Activated CD4-positive, alpha-beta memory T cell treated with anti-CD3 and anti-CD28 coated beads, Interleukin-2, amount 10 ng/mL, durations not matched to agents 7 days and 5 days (primary cell): ENCODE data around the gene RTL10. TPM values are rescaled to one million over a fixed set of nuclear protein-coding genes. Genes with fewer than 3 reads are reported as not detected.
A peak's percentile ranks its signal among the peaks of the same experiment; 100 is the strongest.

ENCODE experiments used
- CTCF ChIA-PET: fragments of 350-600 bp; sonication (Branson Sonifier 250); formaldehyde crosslinking; loops from one replicate; lab custom pipeline; 2021; ENCODE audit warnings: antibody characterized with exemption, inconsistent platforms; lab: Charles Lee
- POLR2A ChIA-PET: fragments of 350-600 bp; sonication (Branson Sonifier 250); formaldehyde crosslinking; loops from one replicate; lab custom pipeline; 2021; ENCODE audit warnings: antibody characterized with exemption; lab: Charles Lee
- DNase-seq: peaks from one replicate; pipeline ENCODE4 v3.0.0-alpha.2; 2020
- H3K27ac Mint-ChIP-seq: one replicate; pipeline ENCODE4 v1.8.0; 2021; ENCODE audit warnings: mild to moderate bottlenecking, mixed read lengths
- H3K27me3 Mint-ChIP-seq: one replicate; pipeline ENCODE4 v1.8.0; 2021; ENCODE audit warnings: mixed read lengths
- H3K36me3 Mint-ChIP-seq: one replicate; pipeline ENCODE4 v1.8.0; 2021; ENCODE audit warnings: low read depth, mixed read lengths
- H3K4me1 Mint-ChIP-seq: one replicate; pipeline ENCODE4 v1.8.0; 2021; ENCODE audit warnings: mixed read lengths
- H3K4me3 Mint-ChIP-seq: one replicate; pipeline ENCODE4 v1.8.0; 2021; ENCODE audit warnings: mild to moderate bottlenecking, mixed read lengths
- H3K9me3 Mint-ChIP-seq: one replicate; pipeline ENCODE4 v1.8.0; 2021; ENCODE audit warnings: mixed read lengths
- total RNA-seq, 2 experiments: library from RNA; stranded (reverse); gene quantifications; one replicate each; pipeline ENCODE4 v1.2.3, GENCODE V29; 2021

Gene RTL10
- total RNA-seq, 2 experiments from 2014 or later: 13.3 to 13.5 TPM

GRCh38 chr22:19815823-19816290 lies 38.8 kb downstream of the RTL10 start:
- Mint-ChIP-seq H3K9me3 (no peaks in the 10 kb centered on the region), H3K27me3 (no peaks in the 10 kb centered on the region), H3K27ac (no peak overlapping the region), H3K4me3 (no peak overlapping the region), H3K4me1 (peaks cover 4% of the 10 kb centered on the region), H3K36me3 (no peaks in the 10 kb centered on the region)
- POLR2A ChIA-PET: no interaction called here
- peak; percentile 2 for DNase-seq
- CTCF ChIA-PET: no interaction called here

DNA sequence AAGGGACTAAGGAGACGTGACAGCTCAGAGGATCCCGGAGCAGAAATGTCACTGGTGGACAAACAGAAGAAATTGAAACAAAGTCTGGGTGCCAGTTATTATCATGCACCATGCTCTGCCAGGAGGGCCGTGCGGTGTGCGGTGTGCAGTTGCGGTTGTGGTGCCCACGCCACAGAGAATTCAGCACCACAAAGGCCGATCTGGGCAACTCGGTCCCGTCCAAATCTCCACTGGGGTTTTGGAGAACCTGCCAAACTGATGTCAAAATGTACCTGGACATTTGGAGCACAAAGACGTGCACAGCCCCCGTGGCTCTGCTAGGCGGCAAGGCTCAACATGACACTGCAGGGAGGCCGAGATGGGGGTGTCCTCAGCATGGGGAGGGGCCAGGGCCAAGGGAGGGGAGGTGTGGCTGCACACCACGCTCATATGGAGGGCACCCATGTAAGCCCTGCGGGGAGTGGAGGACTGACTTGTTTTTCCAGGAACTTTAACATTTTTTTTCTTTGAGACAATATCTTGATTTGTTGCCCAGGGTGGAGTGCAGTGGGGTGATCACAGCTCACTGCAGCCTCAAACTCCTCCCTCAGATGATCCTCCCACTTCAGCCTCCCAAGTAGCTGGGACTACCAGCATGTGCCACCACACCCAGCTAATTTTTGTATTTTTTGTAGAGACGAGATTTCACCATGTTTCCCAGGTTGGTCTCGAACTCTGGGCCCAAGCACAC lies 39.4 kb downstream of the RTL10 start:
- H3K9me3 Mint-ChIP-seq: no peaks in the 10 kb centered on the region
- peaks cover 7% of the 10 kb centered on the region for H3K4me1 Mint-ChIP-seq
- ChIA-PET CTCF (no interaction called here), POLR2A (no interaction called here)
- H3K4me3 Mint-ChIP-seq: no peak overlapping the region
- H3K27me3 Mint-ChIP-seq: no peaks in the 10 kb centered on the region
- H3K27ac Mint-ChIP-seq: no peak overlapping the region
- H3K36me3 Mint-ChIP-seq: no peaks in the 10 kb centered on the region
- DNase-seq: peak; percentile 10

DNA sequence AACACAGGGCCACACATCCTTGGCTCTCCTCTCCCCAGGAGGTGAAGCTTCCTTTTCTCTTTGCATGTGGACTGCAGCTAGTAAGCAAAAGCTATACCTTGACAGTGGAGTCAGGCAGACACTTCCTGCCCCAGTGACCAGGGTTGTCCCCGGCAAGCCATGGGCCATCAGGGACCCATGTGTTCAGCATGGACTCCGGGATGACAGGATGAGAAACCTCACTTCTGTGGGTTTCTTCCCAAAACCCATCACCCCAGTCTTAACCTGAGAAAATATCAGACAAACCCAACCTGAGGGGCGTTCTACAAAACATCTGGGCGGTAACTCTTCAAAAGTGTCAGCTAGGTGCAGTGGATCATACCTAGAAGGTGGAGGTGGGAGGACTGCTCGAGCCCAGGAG lies 40.2 kb downstream of the RTL10 start:
- Mint-ChIP-seq H3K4me1 (peaks cover 7% of the 10 kb centered on the region), H3K27ac (no peak overlapping the region), H3K4me3 (no peak overlapping the region), H3K27me3 (no peaks in the 10 kb centered on the region), H3K9me3 (no peaks in the 10 kb centered on the region), H3K36me3 (no peaks in the 10 kb centered on the region)
- POLR2A ChIA-PET: interaction anchor here (0.6 kb wide), 1 partner anchor 129 kb away, joined by 3 read pairs; no protein-coding TSS in a partner anchor
- DNase-seq: peak; percentile 9
- CTCF ChIA-PET: no interaction called here

GRCh38 chr22:19812910-19813309 lies 41.8 kb downstream of the RTL10 start:
- no peaks in the 10 kb centered on the region for H3K27me3 Mint-ChIP-seq
- ChIA-PET CTCF (no interaction called here), POLR2A (no interaction called here)
- no peak overlapping the region for H3K4me3 Mint-ChIP-seq
- peak; percentile 0 for DNase-seq
- H3K4me1 Mint-ChIP-seq: peaks cover 7% of the 10 kb centered on the region
- no peaks in the 10 kb centered on the region for H3K36me3 Mint-ChIP-seq
- no peak overlapping the region for H3K27ac Mint-ChIP-seq
- H3K9me3 Mint-ChIP-seq: no peaks in the 10 kb centered on the region

DNA sequence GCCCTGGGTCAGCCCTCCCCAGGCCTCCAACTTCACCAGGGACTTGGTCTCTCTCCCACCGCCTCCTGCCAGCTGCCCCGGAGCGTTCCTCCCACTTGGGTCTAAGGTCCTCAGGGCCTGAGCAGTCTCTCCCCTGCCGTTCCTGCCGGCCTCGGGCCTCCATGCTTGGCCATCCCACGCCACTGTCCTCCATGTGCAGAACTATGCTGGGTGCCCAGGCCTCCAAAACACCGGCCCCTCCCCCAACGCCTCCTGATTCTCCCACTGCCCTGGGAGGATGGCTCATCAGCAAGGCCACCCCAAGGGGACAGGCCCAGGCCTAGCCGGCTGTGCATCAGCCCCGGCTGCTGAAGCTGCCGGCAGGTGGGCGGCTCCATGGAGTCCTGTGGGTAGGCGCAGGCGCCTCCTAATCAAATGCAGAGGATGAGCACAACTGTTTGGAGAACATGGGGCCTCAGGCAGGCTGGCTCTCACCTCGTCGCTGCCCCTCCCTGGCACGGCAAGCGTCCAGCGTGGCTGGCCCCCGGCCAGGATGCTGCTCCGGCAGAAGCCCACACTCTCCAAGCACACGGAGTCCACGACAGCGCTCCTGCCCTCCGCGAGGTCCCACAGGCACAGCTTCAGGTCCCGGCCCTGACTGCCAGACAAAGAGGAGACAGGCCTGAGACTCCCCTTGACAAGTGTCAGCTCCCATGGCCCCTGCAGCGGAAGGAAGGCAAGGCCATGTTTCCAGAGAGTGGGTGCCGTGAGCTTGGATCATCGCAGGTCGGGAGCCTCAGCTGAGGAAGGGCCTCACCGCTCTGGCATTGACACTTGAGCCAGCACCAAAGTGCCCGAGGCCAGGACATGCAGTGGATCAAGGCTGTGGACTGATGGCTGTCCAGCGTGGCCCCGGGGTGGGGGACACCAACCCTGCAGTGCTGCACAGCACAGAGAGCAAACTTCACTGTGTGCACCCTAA lies 42.6 kb downstream of the RTL10 start:
- no peaks in the 10 kb centered on the region for H3K27me3 Mint-ChIP-seq
- H3K27ac Mint-ChIP-seq: no peak overlapping the region
- H3K4me1 Mint-ChIP-seq: peaks cover 7% of the 10 kb centered on the region
- ChIA-PET POLR2A (no interaction called here), CTCF (no interaction called here)
- no peak for DNase-seq
- H3K36me3 Mint-ChIP-seq: no peaks in the 10 kb centered on the region
- H3K9me3 Mint-ChIP-seq: no peaks in the 10 kb centered on the region
- H3K4me3 Mint-ChIP-seq: no peak overlapping the region

DNA sequence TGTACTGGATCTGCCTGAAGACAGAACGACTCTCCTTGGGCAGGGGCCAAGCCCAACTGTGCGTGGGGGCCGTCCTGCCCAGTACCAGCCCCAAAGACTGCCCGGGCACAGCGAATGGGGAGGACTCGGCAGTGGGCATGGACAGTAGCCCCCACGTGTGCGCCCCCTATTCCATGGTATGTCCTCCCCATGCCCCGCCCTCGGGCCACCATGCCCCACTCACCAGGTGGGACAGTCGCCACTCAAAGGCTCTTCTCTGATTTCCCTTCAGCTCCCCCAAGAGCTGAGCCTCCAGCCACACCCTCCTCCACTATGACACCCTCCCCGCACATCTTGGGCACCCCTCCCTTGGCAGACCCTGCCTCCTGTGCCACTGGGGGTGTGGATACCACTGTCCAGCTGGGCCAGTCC lies 43.5 kb downstream of the RTL10 start:
- POLR2A ChIA-PET: no interaction called here

GRCh38 chr22:19810381-19811201 lies 44.1 kb downstream of the RTL10 start:
- Mint-ChIP-seq H3K9me3 (no peaks in the 10 kb centered on the region), H3K4me3 (no peak overlapping the region), H3K4me1 (peaks cover 7% of the 10 kb centered on the region), H3K36me3 (no peaks in the 10 kb centered on the region), H3K27ac (no peak overlapping the region), H3K27me3 (no peaks in the 10 kb centered on the region)
- ChIA-PET CTCF (no interaction called here), POLR2A (no interaction called here)
- DNase-seq: no peak

More for the DNA sequence above, 43.5 kb downstream of the RTL10 start:
- CTCF ChIA-PET: no interaction called here
- H3K36me3 Mint-ChIP-seq: no peaks in the 10 kb centered on the region
- H3K9me3 Mint-ChIP-seq: no peaks in the 10 kb centered on the region
- no peak overlapping the region for H3K27ac Mint-ChIP-seq
- H3K27me3 Mint-ChIP-seq: no peaks in the 10 kb centered on the region
- no peak overlapping the region for H3K4me3 Mint-ChIP-seq
- peaks cover 7% of the 10 kb centered on the region for H3K4me1 Mint-ChIP-seq
- DNase-seq: no peak

- Mint-ChIP-seq H3K4me3 (no peak overlapping the region), H3K9me3 (no peaks in the 10 kb centered on the region), H3K4me1 (peaks cover 7% of the 10 kb centered on the region), H3K27me3 (no peaks in the 10 kb centered on the region), H3K36me3 (no peaks in the 10 kb centered on the region), H3K27ac (no peak overlapping the region)
- CTCF ChIA-PET: no interaction called here
- DNase-seq: no peak
- POLR2A ChIA-PET: no interaction called here
These were observed 44.9 kb downstream of the RTL10 start for GRCh38 chr22:19809741-19810140.

DNA sequence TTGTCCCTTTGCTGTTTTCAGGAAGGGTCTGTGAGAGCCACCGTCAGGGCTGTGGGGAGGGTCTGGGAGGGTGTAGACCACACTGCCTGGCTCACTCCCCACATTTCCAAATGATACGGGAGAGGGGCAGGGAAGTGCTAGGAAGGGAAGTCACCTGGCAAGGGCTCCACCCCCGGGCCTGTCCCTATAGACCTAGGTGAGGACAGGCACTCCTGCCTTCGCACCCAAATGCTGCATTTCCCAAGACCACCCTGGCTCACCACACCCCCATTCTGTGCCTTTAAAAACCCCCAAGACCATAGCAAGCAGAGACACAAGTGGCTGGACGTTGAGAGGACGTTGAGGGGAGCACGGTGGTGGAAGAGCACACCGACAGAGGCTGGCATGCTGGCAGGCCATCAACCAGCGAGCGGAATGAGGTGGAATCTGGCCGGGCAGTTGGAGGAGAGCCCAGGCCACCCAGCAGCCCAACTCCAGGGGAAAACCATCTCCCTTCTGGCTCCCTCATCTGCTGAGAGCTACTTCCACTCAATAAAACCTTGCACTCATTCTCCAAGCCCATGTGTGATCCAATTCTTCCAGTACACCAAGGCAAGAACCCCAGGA lies 45.7 kb downstream of the RTL10 start:
- no peaks in the 10 kb centered on the region for H3K27me3 Mint-ChIP-seq
- DNase-seq: no peak
- ChIA-PET POLR2A (interaction anchor here (0.6 kb wide), 1 partner anchor 14 kb away, joined by 3 read pairs; no protein-coding TSS in a partner anchor), CTCF (no interaction called here)
- H3K4me1 Mint-ChIP-seq: peaks cover 7% of the 10 kb centered on the region
- no peaks in the 10 kb centered on the region for H3K36me3 Mint-ChIP-seq
- H3K9me3 Mint-ChIP-seq: no peaks in the 10 kb centered on the region
- no peak overlapping the region for H3K4me3 Mint-ChIP-seq
- no peak overlapping the region for H3K27ac Mint-ChIP-seq

DNA sequence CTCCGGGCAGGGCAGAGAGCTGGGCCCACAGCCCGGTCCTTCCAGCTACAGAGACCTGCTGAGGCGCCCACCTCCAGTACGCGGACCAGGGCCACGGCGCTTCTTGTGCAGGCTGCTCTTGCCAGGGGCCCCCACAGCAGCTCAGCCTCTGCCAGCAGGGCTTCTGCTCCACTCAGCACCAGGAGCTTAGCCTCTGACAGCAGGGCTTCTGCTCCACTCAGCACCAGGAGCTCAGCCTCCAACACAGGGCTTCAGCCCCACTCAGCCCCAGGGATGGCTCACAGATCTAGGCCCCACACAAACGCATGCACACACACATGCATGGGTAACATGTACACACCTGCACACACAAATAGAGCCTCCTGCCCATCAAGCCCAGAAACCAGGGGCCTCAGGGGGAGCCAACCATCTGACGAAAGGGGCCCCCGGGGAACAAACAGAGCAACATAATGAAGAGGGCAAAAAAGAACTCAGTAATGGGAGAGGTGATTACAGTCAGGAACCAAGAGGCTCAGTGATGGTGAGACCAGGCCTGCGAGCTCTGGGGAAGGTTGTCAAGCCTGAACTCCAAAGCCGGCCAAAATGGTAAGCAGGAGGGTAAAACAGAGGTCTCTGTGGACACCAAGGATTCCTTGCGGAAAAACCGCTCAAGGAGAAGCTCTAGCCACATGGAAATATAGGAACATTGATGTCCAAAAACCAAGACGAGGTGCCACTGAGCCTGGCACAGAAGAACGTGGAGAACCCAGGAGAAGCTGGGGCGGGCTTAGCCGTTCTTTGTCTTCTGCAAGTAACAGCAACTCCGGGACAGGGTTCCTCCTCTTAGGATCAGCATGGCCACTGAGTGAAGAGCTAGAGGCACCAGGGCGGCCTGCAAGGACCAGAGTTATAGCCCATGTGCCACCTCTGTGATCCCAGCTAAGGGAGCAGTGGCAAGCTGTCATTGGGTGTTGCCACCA lies 46.5 kb downstream of the RTL10 start:
- H3K36me3 Mint-ChIP-seq: no peaks in the 10 kb centered on the region
- no peak overlapping the region for H3K27ac Mint-ChIP-seq
- H3K4me1 Mint-ChIP-seq: peaks cover 7% of the 10 kb centered on the region
- no peak for DNase-seq
- H3K9me3 Mint-ChIP-seq: no peaks in the 10 kb centered on the region
- H3K4me3 Mint-ChIP-seq: no peak overlapping the region
- ChIA-PET POLR2A (interaction anchor here (0.6 kb wide), 1 partner anchor 15 kb away, joined by 3 read pairs; no protein-coding TSS in a partner anchor), CTCF (no interaction called here)
- H3K27me3 Mint-ChIP-seq: no peaks in the 10 kb centered on the region

GRCh38 chr22:19807161-19807913 lies 47.3 kb downstream of the RTL10 start:
- Mint-ChIP-seq H3K4me3 (no peak overlapping the region), H3K27me3 (no peaks in the 10 kb centered on the region), H3K36me3 (no peaks in the 10 kb centered on the region), H3K27ac (no peak overlapping the region), H3K4me1 (peaks cover 7% of the 10 kb centered on the region), H3K9me3 (no peaks in the 10 kb centered on the region)
- DNase-seq: no peak
- CTCF ChIA-PET: no interaction called here
- POLR2A ChIA-PET: no interaction called here
